ENCODE data around the gene CLEC16A. TPM values are rescaled to one million over a fixed set of nuclear protein-coding genes. Genes with fewer than 3 reads are reported as not detected.

CLEC16A gene
- total RNA-seq, 3 donors from 2014 or later: 20.0 to 35.3 (median 33.1) TPM

DNA sequence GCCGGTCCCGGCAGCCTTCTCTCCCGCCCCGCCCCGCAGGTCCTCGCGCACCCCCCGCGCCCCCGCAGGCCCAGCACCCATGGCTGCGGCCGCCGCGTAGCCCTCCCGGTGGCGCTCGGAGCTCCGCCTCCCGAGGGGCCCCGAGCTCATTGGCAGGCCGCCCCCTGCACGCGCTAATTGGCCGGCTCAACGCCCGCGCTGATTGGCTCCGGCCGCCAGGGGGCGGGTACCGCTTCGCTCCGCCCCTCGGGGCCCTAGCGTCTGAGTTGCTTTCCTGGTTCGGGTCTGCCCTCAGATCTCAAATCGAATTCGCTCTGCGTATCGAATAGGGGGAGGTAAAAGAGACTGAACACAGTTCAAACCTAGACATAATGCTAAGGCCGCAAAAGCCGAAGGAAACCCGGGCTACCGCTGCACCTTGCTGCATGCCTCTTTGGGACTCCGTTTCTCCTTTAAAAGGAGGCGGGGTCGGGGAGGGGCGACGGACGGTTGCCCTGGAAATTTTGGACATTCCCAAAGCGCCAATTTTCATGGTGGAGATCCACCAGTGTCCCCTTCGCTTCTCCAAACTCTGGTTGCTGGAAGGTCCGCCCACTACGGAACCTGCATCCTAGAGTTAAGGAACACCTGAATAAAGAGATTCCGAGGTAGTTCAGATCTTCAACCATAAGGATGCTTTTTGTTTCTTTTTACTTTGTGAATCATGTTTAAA lies 1.9 kb upstream of the CLEC16A start, which contains the start of gene DEXI:
Gene DEXI (minus strand): TSS at position 117 of the 712 bp plus-strand sequence. CDS start 463 bp downstream, outside the sequence.
- Histone ChIP-seq H3K4me1 (peaks cover 19 to 48% of the 10 kb centered on the region in 2 donors), H3K36me3 (no peaks in the 10 kb centered on the region), H3K4me3 (peak within 1 kb of the TSS; percentile 72 to 94 (median 73)), H3K9me3 (no peaks in the 10 kb centered on the region), H3K27me3 (no peaks in the 10 kb centered on the region), H3K27ac (peak within 1 kb of the TSS; percentile 83 to 84)
- DNase-seq (ENCODE audit: low spot score in 2 of 2): peak; percentile 91 to 93
- intact Hi-C loops (cut with DNase I; ENCODE audit: low total_unique reads): no loop called here
- TF ChIP-seq POLR2A (IDR thresholded peaks at IDR 0.05) (no peak), POLR2AphosphoS5 (IDR thresholded peaks at IDR 0.05) (peak; percentile 36 to 69 (median 46))
- TF ChIP-seq, protein P1, sequence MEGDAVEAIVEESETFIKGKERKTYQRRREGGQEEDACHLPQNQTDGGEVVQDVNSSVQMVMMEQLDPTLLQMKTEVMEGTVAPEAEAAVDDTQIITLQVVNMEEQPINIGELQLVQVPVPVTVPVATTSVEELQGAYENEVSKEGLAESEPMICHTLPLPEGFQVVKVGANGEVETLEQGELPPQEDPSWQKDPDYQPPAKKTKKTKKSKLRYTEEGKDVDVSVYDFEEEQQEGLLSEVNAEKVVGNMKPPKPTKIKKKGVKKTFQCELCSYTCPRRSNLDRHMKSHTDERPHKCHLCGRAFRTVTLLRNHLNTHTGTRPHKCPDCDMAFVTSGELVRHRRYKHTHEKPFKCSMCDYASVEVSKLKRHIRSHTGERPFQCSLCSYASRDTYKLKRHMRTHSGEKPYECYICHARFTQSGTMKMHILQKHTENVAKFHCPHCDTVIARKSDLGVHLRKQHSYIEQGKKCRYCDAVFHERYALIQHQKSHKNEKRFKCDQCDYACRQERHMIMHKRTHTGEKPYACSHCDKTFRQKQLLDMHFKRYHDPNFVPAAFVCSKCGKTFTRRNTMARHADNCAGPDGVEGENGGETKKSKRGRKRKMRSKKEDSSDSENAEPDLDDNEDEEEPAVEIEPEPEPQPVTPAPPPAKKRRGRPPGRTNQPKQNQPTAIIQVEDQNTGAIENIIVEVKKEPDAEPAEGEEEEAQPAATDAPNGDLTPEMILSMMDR (IDR thresholded peaks at IDR 0.05): peak in 1 of 3 donors; percentile 67

DNA sequence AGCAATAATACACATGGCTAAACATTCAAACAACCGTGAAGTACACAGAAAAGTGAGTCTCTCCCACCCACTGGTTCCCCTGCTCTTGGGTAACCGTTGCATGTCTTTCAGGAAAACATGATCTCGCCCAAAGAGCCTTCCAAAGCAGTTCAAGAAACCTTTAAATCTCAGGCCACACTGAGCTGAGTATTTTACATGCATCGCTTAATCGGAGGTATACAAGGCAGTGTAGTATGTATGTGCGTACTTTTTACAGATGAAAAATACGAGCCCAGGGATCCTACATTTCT lies 1.4 kb upstream of the CLEC16A start:
- intact Hi-C loops (cut with DNase I; ENCODE audit: low total_unique reads): no loop called here
- DNase-seq (ENCODE audit: low spot score in 2 of 2): no peak
- peak overlapping the region; percentile 72 to 94 (median 73) for H3K4me3 ChIP-seq

DNA sequence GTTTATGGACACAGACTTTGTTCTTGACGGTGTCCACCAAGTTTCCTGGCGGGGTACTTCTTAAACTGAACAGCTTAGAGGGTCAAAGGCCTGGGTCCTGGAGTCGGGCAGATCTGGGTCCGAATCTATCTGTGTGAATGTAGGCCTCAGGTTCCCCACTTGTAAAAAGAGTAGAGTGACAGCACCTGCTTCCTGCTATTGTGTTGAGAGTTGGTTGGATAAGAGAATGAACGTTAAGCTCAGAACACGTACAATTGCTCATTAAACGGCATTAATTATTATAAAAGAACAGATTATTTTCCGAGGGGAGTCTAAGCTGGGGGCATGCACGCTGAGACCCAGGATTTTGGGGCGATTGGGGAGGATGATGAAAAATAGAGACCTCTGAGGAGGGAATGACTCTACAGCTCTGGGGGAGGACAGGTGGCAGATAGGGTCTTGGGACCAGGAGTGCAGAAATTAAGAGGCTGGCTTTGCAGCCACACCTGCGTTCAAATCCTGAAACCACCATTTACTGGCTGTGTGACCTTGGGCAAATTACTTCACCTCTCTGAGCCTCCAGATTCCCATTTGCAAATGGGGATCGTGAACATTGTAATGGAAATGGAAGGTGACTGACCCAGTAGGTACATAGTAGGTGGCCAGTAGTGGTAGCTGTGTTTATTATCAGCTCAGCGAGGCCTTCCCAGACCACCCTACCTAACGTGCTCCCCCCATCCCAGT lies 862 bp downstream of the CLEC16A start:
- DNase-seq (ENCODE audit: low spot score in 2 of 2): no peak
- Histone ChIP-seq H3K27me3 (no peaks in the 10 kb centered on the region), H3K4me1 (peaks cover 8 to 27% of the 10 kb centered on the region in 2 donors), H3K27ac (peak overlapping the region; percentile 83 to 86), H3K4me3 (peak overlapping the region; percentile 94 to 96 (median 96)), H3K9me3 (no peaks in the 10 kb centered on the region), H3K36me3 (no peaks in the 10 kb centered on the region)
- intact Hi-C loops (cut with DNase I; ENCODE audit: low total_unique reads): no loop called here
- TF ChIP-seq POLR2A (IDR thresholded peaks at IDR 0.05) (no peak), POLR2AphosphoS5 (IDR thresholded peaks at IDR 0.05) (no peak)
- TF ChIP-seq, protein P1 (IDR thresholded peaks at IDR 0.05): no peak

More for the DNA sequence above, 1.4 kb upstream of the CLEC16A start:
- peak overlapping the region; percentile 83 to 84 for H3K27ac ChIP-seq
- no peaks in the 10 kb centered on the region for H3K27me3 ChIP-seq
- TF ChIP-seq POLR2A (IDR thresholded peaks at IDR 0.05) (no peak), POLR2AphosphoS5 (IDR thresholded peaks at IDR 0.05) (no peak)
- TF ChIP-seq, protein P1 (IDR thresholded peaks at IDR 0.05): no peak
- peaks cover 19 to 43% of the 10 kb centered on the region in 2 donors for H3K4me1 ChIP-seq
- no peaks in the 10 kb centered on the region for H3K36me3 ChIP-seq
- H3K9me3 ChIP-seq: no peaks in the 10 kb centered on the region

DNA sequence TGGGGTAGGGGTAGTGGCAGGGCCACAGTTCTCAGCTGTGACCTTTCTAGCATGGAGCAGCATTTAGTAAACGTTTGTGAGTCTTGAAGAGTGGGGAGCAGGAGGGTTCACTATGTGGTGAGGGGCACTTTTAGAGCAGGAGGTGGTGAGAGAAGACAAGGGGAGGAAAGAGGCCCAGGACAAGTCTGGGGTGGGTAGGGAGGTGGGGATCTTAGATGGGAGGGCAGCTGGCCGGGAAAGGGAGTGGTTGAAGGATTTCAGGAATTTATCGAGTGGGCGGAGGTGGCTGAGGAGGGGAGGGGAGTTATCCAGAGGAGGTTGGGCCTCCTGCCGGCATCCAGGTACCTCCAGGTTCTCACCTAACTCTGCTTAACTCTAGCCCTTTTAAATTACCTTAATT lies 1.9 kb downstream of the CLEC16A start:
- DNase-seq (ENCODE audit: low spot score in 2 of 2): peak in 1 of 2 donors; percentile 65
- Histone ChIP-seq H3K36me3 (no peaks in the 10 kb centered on the region), H3K9me3 (no peaks in the 10 kb centered on the region), H3K27ac (peak overlapping the region; percentile 37 to 65), H3K27me3 (no peaks in the 10 kb centered on the region), H3K4me1 (peaks cover 5 to 17% of the 10 kb centered on the region in 2 donors), H3K4me3 (peak overlapping the region in 2 of 3 donors; percentile 94 to 96)
- no peak for TF ChIP-seq POLR2A (IDR thresholded peaks at IDR 0.05)
- no peak for TF ChIP-seq POLR2AphosphoS5 (IDR thresholded peaks at IDR 0.05)
- TF ChIP-seq, protein P1 (IDR thresholded peaks at IDR 0.05): no peak
- intact Hi-C loops (cut with DNase I; ENCODE audit: low total_unique reads): no loop called here

Data from breast epithelium (tissue), 4 donors.